Measurements from ENCODE around the gene HMCN1.

The HMCN1 gene

GRCh38 chr1:185808631-185809030, 74.4 kb downstream of the HMCN1 start:
- DNase-seq: no peak

- no peak for DNase-seq
Observed at GRCh38 chr1:185811073-185811709, 77.0 kb downstream of the HMCN1 start.

GRCh38 chr1:185812934-185813333, 78.7 kb downstream of the HMCN1 start:
- no peak for DNase-seq

DNA sequence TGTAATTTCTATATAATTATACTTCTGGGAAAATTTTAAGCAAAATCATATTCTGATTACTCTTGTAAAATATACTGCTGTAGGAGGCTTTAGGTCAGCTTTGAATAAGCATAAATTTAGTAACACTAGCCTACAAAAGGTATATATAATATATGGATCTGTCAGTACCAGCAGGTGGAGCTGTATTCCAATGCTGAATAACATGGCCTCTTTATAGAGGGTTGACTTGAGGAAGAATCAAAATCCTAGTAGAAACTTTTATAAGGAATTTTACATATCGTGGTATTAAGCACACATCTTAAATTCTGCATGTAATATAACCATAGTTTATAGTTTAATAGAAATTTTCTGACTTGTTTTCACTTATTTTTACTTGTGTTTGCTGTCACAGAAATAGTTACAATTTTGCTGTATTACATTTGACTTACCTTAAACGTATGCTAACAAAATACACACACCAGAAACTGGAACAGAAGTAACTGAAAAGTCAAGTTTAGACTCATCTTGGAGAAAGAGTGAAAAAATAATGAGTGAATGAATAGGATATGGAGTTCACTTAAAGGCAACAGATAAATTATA, 79.3 kb downstream of the HMCN1 start:
- DNase-seq: no peak

DNA sequence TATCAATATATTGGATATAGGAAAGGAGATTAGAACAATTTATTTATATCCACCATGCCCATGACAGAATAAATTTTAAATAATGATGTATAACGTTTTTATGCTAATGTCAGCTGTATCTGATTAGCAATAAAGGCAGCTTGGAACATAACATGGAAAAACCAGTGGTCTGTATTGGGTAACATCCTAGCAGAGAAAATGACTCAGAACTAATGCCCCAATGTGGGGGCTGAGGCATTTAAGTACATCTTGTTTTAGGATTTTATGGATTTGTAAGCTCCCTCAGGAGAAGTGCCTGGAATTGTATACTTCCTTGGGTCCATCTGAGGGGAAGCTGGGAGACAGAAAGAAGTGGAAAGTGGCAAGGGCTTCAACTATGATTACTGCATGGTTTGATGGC, 82.3 kb downstream of the HMCN1 start:
- DNase-seq: no peak

- no peak for DNase-seq
Observed at GRCh38 chr1:185819798-185820197, 85.6 kb downstream of the HMCN1 start.

GRCh38 chr1:185821612-185822385, 87.6 kb downstream of the HMCN1 start:
- DNase-seq: no peak

- no peak for DNase-seq
Observed at GRCh38 chr1:185823467-185823866, 89.3 kb downstream of the HMCN1 start.

DNA sequence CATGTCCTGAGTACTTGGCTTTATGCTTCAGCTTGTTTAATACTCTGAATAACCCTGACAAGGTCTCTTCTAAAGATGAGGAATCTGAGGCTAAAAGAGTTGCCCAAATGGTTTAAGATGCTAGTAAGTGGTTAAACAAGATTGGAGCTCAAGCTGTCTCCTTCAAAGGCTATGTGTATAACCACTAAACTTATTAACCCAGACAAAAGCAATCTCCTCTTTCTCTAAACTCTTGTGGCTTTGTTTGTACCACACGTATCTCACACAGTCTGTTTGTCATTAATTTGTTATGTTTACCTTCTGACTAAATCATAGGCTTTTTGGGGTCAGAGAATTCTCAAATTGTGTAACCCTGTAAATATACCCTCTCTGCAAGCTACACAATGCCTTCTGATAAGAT, 89.9 kb downstream of the HMCN1 start:
- DNase-seq: no peak

DNA sequence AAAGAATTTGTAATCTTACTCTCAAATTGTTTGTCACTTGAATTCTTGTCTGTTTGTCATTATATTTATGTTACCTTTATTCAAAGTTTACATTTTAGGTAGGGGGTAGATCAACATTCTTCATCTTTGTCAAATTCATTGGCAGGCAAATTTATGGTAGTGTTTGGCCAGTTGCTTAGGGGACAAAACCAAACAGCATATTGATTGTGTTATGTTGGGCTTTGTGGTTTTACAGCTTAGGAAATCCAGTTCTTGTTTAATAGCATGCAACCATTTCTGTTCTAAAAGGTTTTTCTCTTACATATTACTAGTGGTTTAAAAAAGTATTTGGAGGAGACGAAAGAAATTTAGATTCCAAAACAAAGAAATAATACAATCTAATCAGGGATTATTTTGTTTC, 91.4 kb downstream of the HMCN1 start:
- no peak for DNase-seq

DNA sequence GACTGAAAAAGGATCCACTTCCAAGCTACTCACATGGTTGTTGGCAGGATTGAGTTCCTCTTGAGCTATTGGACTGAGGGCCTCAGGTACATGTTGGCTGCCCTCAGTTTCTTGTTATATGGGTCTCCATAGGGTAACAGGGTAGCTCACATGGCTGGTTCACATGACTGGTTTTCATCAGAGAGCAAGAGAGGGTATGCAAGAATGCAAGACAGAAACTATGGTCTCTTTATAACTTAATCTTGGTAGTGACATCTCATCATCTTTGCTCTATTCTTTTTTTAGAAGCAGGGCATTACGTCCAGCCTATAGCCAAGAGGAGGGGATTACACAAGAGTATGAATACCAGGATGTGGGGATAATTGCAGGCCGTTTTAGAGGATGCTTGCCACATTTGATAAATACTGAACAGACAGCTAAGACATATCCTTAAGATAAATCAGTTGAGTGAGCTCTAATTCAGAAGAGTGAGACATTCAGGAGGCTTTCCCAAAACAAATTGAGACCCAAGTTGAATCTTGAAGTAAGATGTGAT, 100.2 kb downstream of the HMCN1 start:
- no peak for DNase-seq

DNA sequence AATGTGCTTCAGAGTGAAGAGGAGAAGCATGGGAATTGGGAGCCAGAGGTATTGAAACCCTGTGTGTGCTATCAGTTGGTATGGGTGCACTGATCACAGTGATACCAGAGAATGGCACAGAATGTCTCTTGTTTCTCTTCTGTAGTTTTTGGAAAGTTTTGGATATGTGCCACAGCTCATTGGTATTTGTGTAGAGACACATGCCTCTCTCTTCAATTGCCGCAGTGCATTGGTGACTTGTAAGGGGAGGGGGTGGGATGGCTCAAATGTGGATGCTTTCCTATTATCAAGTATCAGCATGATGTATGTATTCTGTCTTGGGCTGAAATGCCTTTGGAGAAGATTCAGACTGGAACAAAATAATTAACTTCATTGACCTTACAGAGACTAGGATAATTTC, 101.0 kb downstream of the HMCN1 start:
- no peak for DNase-seq

- no peak for DNase-seq
Observed at GRCh38 chr1:185837711-185838110, 103.5 kb downstream of the HMCN1 start.

- DNase-seq: no peak
Observed at GRCh38 chr1:185838111-185838510, 103.9 kb downstream of the HMCN1 start.

DNA sequence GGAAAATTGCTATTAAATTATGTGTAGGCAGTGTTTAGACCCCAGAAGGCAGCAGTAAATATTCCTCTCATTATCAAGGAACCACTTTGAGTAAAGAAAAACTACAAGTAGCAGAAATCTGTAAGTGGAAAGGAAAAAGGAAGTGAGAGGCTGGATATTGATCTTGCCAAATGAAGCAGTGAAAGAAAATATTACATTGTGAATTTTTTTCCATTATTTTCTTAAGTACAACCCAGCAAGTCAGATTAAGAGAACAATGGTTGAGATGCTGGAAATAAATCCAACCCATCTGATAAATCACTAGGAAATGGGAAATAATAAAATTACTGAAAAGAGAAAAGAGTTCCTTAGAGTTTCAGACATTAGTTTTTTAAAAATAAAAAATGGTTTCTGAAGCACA, 106.7 kb downstream of the HMCN1 start:
- no peak for DNase-seq

- DNase-seq: no peak
Observed at GRCh38 chr1:185843297-185843869, 109.2 kb downstream of the HMCN1 start.

DNA sequence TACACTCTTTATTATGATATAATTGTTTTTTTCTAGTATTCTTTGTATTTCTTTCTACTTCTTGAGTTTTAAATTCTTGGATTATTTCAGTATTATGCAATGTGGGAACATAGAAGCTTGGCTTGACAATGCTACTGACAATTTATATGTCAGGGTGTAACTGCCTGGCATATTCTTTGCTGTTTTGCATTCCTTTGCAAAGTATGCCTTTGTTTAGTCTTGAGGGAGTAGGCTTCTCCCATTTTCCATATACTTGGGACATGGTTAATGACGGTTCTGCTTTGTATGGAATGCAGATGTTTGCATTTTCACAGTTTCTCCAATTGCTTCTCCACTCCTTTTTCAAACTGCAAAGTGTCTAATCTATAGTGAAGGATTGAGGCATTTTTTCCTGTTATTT, 109.8 kb downstream of the HMCN1 start:
- DNase-seq: no peak

DNA sequence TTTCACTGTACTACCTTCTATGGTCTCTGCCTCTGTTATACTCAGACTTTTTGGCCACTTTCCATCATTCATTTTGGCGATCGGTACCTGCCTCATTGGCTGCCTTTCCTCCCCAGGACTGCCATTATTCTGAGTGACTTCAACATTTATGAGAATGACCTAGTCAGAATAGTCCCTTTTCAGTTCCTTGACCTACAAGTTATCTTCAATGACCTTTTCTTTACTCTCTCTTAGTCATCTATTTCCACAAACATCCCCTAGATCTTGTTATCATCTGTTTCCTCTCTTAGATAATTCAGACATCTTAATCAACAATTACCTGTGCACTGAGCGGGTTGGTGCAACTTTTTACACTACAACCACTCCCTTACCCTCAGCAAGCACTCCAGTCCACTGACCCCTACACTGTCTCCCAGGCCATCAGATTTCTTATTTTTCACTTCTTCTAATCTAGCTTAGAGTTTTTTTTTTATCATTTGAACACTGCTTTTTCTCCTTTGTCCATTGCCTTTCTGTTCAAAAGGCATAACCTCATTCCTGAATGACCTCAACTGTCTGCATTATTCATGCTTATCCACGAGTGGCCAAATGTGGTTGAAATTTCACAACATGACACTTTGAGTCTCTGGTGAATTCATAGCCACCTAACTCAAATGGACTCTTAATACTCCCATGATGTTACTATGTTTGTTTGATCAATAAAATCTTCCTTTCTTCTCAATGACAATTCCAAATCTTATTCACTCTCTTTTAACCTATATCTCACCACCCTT, 112.7 kb downstream of the HMCN1 start:
- no peak for DNase-seq

DNA sequence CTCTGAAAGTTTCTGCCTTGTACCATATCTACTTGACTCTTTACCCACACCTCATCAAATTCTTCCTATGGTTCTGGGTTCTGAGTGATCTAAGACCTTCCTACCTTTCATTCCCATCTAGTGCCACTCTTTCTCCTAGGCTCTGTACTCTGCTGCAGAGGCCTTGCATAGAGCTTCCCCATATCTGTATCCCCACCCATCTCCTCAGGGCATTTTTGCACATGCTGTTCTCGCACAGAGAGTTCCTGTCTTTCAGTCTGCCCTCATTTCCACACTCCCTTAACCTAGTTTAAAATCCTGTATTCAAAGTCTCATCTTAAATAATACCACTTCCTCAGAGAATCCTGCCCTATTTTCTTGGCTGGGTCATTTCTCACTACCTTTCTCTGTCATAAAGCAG, 114.8 kb downstream of the HMCN1 start:
- no peak for DNase-seq

- DNase-seq: no peak
Observed at GRCh38 chr1:185850366-185850765, 116.2 kb downstream of the HMCN1 start.

- DNase-seq: no peak
Observed at GRCh38 chr1:185853739-185854138, 119.5 kb downstream of the HMCN1 start.

- DNase-seq: no peak
Observed at GRCh38 chr1:185856482-185856881, 122.3 kb downstream of the HMCN1 start.

GRCh38 chr1:185857442-185857841, 123.3 kb downstream of the HMCN1 start:
- DNase-seq: no peak

Data from activated CD4-positive, alpha-beta T cell treated with anti-CD3 and anti-CD28 coated beads, Interleukin-2, amount 50 U/mL, for 1 hour (primary cell).